C4-2B (cell line): ENCODE measurements around the gene CMKLR1.

Experiments used
- CTCF ChIP-seq: fragments of 450-650 bp; conservative IDR thresholded peaks from 2 replicates; pipeline ENCODE4 v1.5.1; 2017; ENCODE audit warnings: mild to moderate bottlenecking
- ZFX ChIP-seq: fragments of 450-650 bp; IDR thresholded peaks from 2 replicates; pipeline ENCODE4 v1.6.1; 2017

GRCh38 chr12:108325018-108325358 lies 14.1 kb downstream of the CMKLR1 start:
- no peak for TF ChIP-seq ZFX
- no peak for TF ChIP-seq CTCF
